ENCODE data around the gene COL4A2. TPM values are rescaled to one million over a fixed set of nuclear protein-coding genes. Genes with fewer than 3 reads are reported as not detected.

COL4A2 gene
- total RNA-seq, 4 donors from 2014 or later = 51.2 to 85.8 (median 70.5) TPM

DNA sequence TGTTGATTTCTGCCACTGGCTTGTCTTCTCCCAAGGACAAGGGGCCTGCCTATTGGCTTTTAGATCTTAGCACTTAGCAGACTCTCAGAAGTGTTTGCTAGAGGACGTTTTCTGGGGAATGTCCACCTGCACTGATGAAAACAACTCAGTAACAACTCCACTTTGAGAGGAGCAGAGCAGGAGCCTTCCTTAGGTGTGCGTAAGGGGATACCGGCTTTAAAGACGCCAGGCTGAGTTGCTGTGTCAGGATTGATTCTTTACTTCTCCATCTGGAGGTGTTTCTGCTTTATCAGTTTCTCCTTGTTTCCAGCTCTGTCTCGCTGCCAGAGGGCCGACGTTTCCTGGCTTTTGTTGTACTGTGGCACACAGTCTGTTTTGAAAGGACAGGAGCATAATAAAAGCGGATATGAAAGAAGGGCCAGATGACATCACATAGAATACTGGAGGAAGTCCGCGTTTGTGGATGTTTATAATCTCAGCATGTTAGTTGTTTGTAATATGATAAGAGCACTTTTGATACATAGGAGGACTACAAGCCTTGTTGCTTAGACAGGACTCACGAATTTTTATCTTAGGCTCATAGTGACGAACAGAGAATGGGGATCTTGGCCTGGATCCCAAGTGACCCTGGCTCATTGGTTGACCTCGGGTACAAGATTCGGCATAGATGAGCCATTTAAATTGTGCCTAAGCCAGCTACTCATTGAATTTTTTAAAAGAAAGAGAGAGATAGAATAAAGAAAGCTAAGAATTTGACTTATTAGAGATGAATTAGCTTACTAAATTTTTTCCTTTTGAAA is 34.6 kb downstream of the COL4A2 start:
- peak; percentile 5 to 34 for ATAC-seq
- peak overlapping the region in 2 of 4 donors; percentile 14 to 18 for H3K4me3 ChIP-seq
- intact Hi-C loops (cut with DNase I; ENCODE audit: low total_unique reads) = loop anchor here (10.0 kb wide), 1 partner anchor 53 kb away; no protein-coding TSS in a partner anchor

DNA sequence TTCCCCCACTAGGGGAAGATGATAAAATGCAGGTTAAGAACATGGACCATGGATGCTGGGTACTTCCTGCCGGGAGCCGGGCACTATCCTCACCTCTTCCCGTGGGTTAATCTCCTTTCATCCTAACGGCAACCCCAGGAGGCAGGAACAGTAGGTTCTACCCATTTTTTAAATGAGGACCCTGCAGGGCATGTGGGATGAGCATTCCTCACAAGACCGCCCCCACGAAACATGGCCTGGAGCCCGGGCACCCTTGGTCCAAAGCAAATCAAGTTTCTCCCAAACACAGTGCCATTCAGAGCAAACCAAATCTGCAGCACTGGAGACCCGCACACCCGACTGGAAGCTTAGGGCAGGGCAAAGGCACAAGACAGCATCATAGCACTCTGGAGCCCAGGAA is 35.4 kb downstream of the COL4A2 start:
- Histone ChIP-seq H3K36me3 (no peaks in the 10 kb centered on the region), H3K27ac (peak overlapping the region; percentile 70 to 78 (median 76)), H3K27me3 (no peaks in the 10 kb centered on the region), H3K4me1 (peaks cover 12 to 37% of the 10 kb centered on the region in 2 donors), H3K4me3 (no peak overlapping the region), H3K9me3 (no peaks in the 10 kb centered on the region)
- TF ChIP-seq, protein P1, sequence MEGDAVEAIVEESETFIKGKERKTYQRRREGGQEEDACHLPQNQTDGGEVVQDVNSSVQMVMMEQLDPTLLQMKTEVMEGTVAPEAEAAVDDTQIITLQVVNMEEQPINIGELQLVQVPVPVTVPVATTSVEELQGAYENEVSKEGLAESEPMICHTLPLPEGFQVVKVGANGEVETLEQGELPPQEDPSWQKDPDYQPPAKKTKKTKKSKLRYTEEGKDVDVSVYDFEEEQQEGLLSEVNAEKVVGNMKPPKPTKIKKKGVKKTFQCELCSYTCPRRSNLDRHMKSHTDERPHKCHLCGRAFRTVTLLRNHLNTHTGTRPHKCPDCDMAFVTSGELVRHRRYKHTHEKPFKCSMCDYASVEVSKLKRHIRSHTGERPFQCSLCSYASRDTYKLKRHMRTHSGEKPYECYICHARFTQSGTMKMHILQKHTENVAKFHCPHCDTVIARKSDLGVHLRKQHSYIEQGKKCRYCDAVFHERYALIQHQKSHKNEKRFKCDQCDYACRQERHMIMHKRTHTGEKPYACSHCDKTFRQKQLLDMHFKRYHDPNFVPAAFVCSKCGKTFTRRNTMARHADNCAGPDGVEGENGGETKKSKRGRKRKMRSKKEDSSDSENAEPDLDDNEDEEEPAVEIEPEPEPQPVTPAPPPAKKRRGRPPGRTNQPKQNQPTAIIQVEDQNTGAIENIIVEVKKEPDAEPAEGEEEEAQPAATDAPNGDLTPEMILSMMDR (IDR thresholded peaks at IDR 0.05 in 4 of 5, conservative IDR thresholded peaks at IDR 0.05 in 1 of 5) = no peak
- TF ChIP-seq POLR2A (IDR thresholded peaks at IDR 0.05) = no peak
- in situ Hi-C loops (cut with MboI; ENCODE audit: low sequenced_read_pairs in 4 of 4) (no loop called here), intact Hi-C loops (cut with DNase I; ENCODE audit: low total_unique reads) (loop anchor here (10.0 kb wide), 1 partner anchor 52 kb away; no protein-coding TSS in a partner anchor)
- ATAC-seq (no peak), DNase-seq (no peak)

More for the DNA sequence above, 34.6 kb downstream of the COL4A2 start:
- in situ Hi-C loops (cut with MboI; ENCODE audit: low sequenced_read_pairs in 4 of 4) = no loop called here
- H3K36me3 ChIP-seq = no peaks in the 10 kb centered on the region
- peaks cover 19 to 39% of the 10 kb centered on the region in 2 donors for H3K4me1 ChIP-seq
- peak overlapping the region; percentile 70 to 78 (median 76) for H3K27ac ChIP-seq
- TF ChIP-seq, protein P1 (IDR thresholded peaks at IDR 0.05 in 4 of 5, conservative IDR thresholded peaks at IDR 0.05 in 1 of 5) = no peak
- no peak for TF ChIP-seq POLR2A (IDR thresholded peaks at IDR 0.05)
- no peaks in the 10 kb centered on the region for H3K27me3 ChIP-seq
- H3K9me3 ChIP-seq = no peaks in the 10 kb centered on the region
- DNase-seq = no peak

DNA sequence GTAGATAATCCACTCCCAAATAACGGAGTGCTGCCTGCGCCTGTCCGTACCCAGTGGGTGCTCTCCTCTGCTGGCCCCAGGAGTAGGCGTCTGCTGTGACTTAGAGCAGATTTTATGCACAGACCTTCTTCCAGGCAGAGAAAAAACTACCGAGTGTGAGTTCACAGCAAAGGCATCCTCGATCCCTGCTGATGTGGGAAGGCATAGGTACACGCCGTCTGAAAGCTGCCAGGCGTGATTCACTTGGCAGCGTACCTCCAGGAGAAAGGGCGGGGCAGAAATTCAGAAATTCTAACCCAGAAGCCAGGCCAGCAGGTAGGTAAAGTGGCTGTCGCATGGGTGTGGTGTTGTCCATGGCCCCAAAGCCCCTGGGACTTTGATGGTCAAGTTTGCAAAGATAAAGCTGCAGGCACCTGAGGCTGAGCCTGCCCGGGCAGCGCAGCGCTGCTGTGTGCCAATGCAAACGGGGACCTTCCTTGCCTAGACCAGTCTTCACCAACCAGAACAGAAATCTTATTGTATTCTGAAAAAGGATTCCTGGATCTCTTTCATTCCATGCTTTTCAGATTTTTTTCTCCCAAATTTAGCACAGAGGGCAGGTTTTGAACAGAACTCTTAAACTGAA is 36.3 kb downstream of the COL4A2 start:
- intact Hi-C loops (cut with DNase I; ENCODE audit: low total_unique reads) = loop anchor here (10.0 kb wide), 1 partner anchor 51 kb away; no protein-coding TSS in a partner anchor

DNA sequence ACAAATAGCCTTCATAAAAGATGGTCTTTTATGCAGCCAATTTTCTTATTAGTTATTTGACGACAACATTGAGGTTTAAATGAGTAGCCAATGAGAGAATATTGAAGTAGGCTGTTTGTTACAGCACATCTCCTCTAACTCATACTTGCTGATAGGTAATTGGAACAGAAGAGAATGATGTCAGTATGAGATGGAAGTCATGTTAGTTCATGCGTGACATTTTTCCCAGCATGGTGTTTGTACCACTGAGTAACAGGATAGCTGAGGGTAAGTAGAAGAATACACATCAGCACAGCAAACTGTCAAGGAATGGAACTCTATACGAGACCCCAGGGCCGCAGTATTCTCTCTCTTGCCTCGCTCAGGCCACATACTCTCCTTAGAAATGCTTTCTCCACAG is 37.2 kb downstream of the COL4A2 start:
- intact Hi-C loops (cut with DNase I; ENCODE audit: low total_unique reads) = loop anchor here (10.0 kb wide), 1 partner anchor 50 kb away; no protein-coding TSS in a partner anchor
- H3K4me1 ChIP-seq = peaks cover 11 to 40% of the 10 kb centered on the region in 2 donors

More for the DNA sequence above, 36.3 kb downstream of the COL4A2 start:
- peaks cover 9 to 36% of the 10 kb centered on the region in 2 donors for H3K4me1 ChIP-seq
- H3K36me3 ChIP-seq = no peaks in the 10 kb centered on the region
- H3K27me3 ChIP-seq = no peaks in the 10 kb centered on the region
- H3K27ac ChIP-seq = peak overlapping the region in 1 of 4 donors; percentile 16
- no peak overlapping the region for H3K4me3 ChIP-seq
- no peaks in the 10 kb centered on the region for H3K9me3 ChIP-seq
- ATAC-seq (no peak), DNase-seq (no peak)
- in situ Hi-C loops (cut with MboI; ENCODE audit: low sequenced_read_pairs in 4 of 4) = no loop called here
- TF ChIP-seq POLR2A (IDR thresholded peaks at IDR 0.05) = no peak
- TF ChIP-seq, protein P1 (IDR thresholded peaks at IDR 0.05 in 4 of 5, conservative IDR thresholded peaks at IDR 0.05 in 1 of 5) = no peak

More for the DNA sequence above, 37.2 kb downstream of the COL4A2 start:
- no peak for TF ChIP-seq POLR2A (IDR thresholded peaks at IDR 0.05)
- TF ChIP-seq, protein P1 (IDR thresholded peaks at IDR 0.05 in 4 of 5, conservative IDR thresholded peaks at IDR 0.05 in 1 of 5) = no peak
- ATAC-seq (no peak), DNase-seq (no peak)
- Histone ChIP-seq H3K36me3 (no peaks in the 10 kb centered on the region), H3K4me3 (no peak overlapping the region), H3K9me3 (no peaks in the 10 kb centered on the region), H3K27me3 (no peaks in the 10 kb centered on the region), H3K27ac (no peak overlapping the region)
- in situ Hi-C loops (cut with MboI; ENCODE audit: low sequenced_read_pairs in 4 of 4) = no loop called here
